Stimulated activated CD4-positive, alpha-beta T cell treated with anti-CD3 and anti-CD28 coated beads, Interleukin-2, amount 100 ng/mL, for 24 hours (primary cell): ENCODE data around the gene DOC2A.
"Not testable (repeated sequence)": the region's sequence is repeated elsewhere in the genome, so short reads cannot be mapped to it uniquely, and the experiment has no call there.

Experiments used
- DNase-seq, 2 donors: peaks; one replicate each; pipeline ENCODE4 v3.0.0-alpha.2; 2020

Gene DOC2A

DNA sequence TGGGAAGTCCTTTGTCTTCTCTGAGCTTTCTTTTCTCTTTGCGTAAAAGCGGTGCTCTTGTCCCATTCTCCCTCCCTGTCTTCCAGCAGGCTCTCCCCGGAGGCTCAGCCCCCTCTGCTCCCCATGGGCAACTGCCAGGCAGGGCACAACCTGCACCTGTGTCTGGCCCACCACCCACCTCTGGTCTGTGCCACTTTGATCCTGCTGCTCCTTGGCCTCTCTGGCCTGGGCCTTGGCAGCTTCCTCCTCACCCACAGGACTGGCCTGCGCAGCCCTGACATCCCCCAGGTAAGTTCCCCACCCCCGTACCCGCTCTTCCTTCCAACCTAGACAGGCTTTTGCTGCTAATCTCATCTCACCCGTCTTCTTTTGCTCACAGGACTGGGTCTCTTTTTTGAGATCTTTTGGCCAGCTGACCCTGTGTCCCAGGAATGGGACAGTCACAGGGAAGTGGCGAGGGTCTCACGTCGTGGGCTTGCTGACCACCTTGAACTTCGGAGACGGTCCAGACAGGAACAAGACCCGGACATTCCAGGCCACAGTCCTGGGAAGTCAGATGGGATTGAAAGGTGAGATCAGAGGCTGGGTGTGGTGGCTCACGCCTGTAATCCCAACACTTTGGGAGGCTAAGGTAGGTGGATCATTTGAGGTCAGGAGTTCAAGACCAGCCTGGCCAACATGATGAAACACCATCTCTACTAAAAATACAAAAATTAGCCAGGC lies 47.6 kb downstream of the DOC2A start:
- DNase-seq = no peak

DNA sequence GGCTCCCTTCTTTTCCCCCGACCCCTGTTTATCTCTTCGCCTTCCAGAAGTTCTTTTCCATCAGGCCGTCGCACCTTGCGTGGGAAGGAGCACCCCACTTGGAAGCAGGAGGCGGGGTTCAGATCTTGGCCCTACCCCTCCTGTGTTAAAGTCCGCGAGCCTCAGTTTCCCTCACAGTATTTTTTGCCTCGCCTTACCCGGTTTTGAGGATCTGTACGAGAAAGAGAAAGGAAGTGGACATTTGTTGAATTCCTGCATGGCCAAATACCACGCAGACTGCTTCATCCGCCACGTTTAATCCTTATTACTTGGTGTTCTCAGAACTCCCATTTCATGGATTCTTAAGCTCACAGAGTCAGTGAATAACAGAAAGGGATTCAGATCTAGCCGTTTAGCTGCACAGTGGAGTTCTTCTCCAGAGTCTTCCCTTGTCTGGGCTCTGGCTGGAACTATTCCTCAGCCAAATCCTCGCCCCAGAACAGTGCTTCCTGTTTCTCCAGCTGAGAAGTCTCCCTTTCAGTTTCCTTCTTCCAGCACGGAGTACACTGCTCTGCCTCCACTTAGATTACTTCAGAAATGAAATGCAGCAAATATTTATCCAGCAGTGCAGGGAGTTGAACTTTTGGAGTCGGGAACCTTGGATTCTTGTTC lies 48.4 kb downstream of the DOC2A start:
- no peak for DNase-seq

DNA sequence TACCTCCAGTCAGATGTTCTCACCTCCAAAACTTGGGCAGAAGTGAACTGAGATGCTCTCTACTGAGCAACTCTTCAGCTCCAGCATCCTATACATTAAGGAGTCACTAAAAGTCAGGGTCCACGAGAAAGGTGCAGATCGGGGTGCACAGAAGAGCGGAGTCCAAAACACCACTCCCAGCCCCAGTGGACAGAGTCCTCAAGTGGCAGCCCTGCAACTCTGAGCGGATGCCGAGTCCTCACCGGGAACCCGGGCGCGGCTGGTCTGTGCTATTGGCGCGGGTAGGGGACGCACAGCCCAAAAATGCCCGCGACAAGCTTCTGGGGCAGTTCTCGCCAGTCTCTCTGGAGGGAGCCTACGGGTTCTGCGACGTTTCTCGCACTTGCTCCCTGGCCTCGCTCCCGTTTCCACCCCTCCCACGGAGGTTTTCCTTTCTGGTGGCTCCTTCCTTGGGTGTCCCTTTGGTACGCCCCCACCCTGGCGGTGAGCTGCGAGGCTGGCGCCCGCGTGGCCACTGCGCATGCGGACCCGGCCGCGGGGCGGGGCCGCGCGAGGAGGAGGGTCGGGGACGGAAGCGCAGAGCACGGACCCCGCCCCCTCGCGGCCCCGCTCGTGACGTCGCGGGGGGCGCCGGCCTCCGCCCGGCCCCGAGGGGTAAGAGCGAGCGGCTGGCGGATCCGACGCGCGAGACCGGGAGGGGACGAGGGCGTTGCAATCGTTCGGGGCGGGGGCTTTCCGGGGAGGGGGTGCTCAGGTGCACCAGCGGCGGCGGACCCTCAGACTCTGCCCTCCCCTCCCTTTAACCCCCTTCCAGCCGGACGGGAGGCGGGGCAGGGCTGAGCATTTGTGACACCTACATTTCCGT lies 49.1 kb downstream of the DOC2A start, which contains the start of gene TMEM219:
Gene TMEM219 (plus strand): TSS at position 601 of the 865 bp plus-strand sequence. CDS start 1,065 bp downstream, outside the sequence.
- peak; percentile 93 to 94 for DNase-seq

DNA sequence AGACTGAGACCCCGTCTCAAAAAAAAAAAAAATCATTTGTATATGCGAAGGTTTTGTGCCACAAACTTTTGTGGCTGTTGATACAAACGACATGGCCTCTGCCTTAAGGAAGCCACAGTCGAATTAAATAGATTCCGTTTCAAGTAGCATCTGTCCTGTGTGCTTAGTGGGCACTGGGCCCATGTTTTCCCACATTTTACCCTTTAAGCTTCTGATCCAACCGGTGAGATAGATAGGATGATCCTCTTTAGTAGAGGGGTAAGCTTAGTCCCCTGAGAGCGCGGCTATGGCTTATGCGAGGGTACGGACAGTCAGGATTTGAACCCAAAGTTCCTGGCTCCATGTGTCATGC lies 49.7 kb downstream of the DOC2A start:
- DNase-seq = no peak

DNA sequence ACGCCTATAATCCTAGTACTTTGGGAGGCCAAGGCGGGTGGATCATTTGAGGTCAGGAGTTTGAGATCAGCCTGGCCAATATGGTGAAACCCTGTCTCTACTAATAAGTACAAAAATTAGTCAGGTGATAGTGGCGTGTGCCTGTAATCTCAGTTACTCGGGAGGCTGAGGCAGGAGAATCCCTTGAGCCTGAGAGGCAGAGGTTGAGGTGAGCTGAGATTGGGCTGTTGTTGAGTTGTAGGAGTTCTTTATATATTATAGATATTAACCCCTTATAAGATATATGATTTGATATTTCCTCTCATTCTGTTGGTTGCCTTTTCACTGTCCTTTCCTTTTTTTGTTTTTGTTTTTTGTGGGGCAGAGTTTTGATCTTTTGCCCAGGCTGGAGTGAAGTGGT lies 51.0 kb downstream of the DOC2A start:
- not testable (repeated sequence) for DNase-seq

DNA sequence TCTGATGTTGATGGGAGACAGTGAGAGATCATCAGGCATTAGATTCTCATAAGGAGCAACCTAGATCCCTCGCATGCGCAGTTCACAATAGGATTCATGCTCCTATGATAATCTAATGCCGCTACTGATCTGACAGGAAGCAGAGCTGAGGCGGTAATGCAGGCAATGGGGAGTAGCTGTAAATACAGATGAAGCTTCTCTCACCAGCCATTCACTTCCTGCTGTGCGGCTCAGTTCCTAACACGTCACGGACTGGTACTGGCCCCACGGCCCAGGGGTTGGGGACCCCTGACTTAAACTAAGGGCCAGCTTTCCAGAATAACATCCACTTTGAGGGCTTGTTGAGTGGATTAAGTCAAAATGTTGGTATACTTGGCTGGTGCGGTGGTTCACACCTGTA lies 51.5 kb downstream of the DOC2A start:
- no peak for DNase-seq

DNA sequence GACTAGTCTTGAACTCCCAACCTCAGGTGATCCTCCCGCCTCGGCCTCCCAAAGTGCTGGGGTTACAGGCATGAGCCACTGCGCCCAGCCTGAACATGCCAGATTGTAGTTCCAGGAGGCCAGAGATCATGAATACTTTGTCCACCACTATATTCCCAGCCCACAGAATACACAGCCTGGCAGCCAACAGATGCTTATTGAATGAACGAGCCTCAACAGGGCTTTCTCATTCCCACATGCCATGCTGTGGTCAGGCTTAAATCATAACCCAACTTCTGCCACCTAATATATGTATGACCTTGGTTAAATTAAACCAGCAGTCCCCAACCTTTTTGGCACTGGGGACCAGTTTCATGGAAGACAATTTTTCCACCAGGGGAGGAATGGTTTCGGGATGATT lies 52.1 kb downstream of the DOC2A start:
- DNase-seq = no peak
